Right cardiac atrium (tissue), 5 donors: Measurements from ENCODE around the gene CLIC6. TPM values are rescaled to one million over a fixed set of nuclear protein-coding genes. Genes with fewer than 3 reads are reported as not detected.

ENCODE experiments used
- ATAC-seq, 2 donors: fragments of 200-7000 bp; cut with Tn5 transposase; one replicate each; pipeline versions ENCODE4 v1.8.0 to v1.9.1; 2020; ENCODE audit warnings: moderate library complexity in 2 of 2, mild to moderate bottlenecking in 1 of 2
- DNase-seq, 3 donors: peaks; one replicate each; pipeline ENCODE4 v3.0.0-alpha.2; 2020
- H3K27ac ChIP-seq: one replicate; pipeline ENCODE4 v1.5.1; 2013; ENCODE audit warnings: mild to moderate bottlenecking, low read length, control low read depth, moderate library complexity
- H3K27me3 ChIP-seq: one replicate; pipeline ENCODE4 v1.6.1; 2013; ENCODE audit not compliant: control insufficient read depth, insufficient read depth
- H3K4me1 ChIP-seq: one replicate; pipeline ENCODE4 v1.6.1; 2013; ENCODE audit warnings: low read length; ENCODE audit not compliant: control insufficient read depth, insufficient read depth
- H3K4me3 ChIP-seq: one replicate; pipeline ENCODE4 v1.5.1; 2013; ENCODE audit warnings: low read length, control low read depth
- H3K9me3 ChIP-seq: one replicate; pipeline ENCODE4 v1.6.1; 2013; ENCODE audit warnings: low read length; ENCODE audit not compliant: control insufficient read depth
- WGBS: extraction: QIAGEN DNeasy Blood & Tissue Kit; methylation state at CpG from one replicate; pipeline ENCODE4 v1.1.7; 2013; 5-methylcytosine and 5-hydroxymethylcytosine counted together
- intact Hi-C, 4 donors: fragments of 100-400 bp; cut with DNase I; formaldehyde crosslinking; loops; one replicate each; pipeline versions ENCODE4 v1.11.0 to v1.14.0; 2022 to 2023
- polyA plus RNA-seq: library from polyadenylated mRNA; stranded (reverse); fragments of 200-250 nt; gene quantifications from one replicate; pipeline ENCODE4 v1.2.3, GENCODE V29; 2013
- total RNA-seq, 4 donors: library from RNA; stranded (reverse); fragmentation: NEBNext Ultra II Directional; extraction: Animal tissue kit (Norgen Biotek cat#: 25700); gene quantifications; one replicate each; pipeline ENCODE4 v1.2.1, GENCODE V29; 2021
- donor health status: healthy with polysubstance abuse.
- donor health status: DM: no; HTN: yes; CAD: no.
- donor health status: DM: no; HTN: no; CAD: no.
- donor health status: DM: no; HTN: yes; CAD: no; lungs with severe emphysema.
- donor health status: DM: yes; HTN: yes; CAD: no.

Gene CLIC6
- total and polyA plus RNA-seq, 5 donors, result 6.1 to 13.7 (median 12.6) TPM

DNA sequence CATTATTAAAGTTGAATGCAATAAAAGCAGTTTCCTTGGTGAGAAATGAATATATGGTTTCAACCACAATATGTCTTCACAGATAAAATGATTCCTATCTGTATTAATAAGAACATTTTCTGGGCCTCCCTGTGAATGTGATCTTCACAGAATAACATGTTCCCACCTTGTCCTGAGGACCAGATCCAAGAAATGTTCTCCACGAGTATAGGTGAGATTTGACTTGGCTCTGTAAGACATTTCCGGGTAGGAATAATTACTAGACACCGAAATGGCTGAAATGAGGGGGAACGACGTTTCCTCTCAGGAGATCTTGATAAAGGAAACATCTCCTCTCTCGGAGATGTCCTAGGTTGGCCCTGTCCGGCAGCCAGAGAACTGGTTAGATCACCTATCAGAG is 61.4 kb downstream of the CLIC6 start:
- no peak for ATAC-seq
- no peak overlapping the region for H3K27ac ChIP-seq
- H3K4me1 ChIP-seq, result no peaks in the 10 kb centered on the region
- H3K4me3 ChIP-seq, result no peak overlapping the region
- no peak for DNase-seq
- no peaks in the 10 kb centered on the region for H3K9me3 ChIP-seq
- H3K27me3 ChIP-seq, result no peaks in the 10 kb centered on the region
- WGBS, result 83% methylated on average over 7 of the region's 7 CpGs
- intact Hi-C loops, result no loop called here

GRCh38 chr21:34730756-34731445 is 62.1 kb downstream of the CLIC6 start:
- DNase-seq (no peak), ATAC-seq (no peak)
- H3K27ac ChIP-seq, result no peak overlapping the region
- no peaks in the 10 kb centered on the region for H3K4me1 ChIP-seq
- no peaks in the 10 kb centered on the region for H3K9me3 ChIP-seq
- peaks cover 2% of the 10 kb centered on the region for H3K27me3 ChIP-seq
- H3K4me3 ChIP-seq, result no peak overlapping the region
- 78% methylated on average over 5 of the region's 5 CpGs for WGBS
- intact Hi-C loops, result no loop called here

- ATAC-seq (no peak), DNase-seq (no peak)
- Histone ChIP-seq H3K27me3 (peaks cover 2% of the 10 kb centered on the region), H3K4me1 (no peaks in the 10 kb centered on the region), H3K4me3 (no peak overlapping the region), H3K9me3 (no peaks in the 10 kb centered on the region), H3K27ac (no peak overlapping the region)
- intact Hi-C loops, result no loop called here
- 79% methylated on average over 4 of the region's 4 CpGs for WGBS
Observed at GRCh38 chr21:34732388-34732821, 63.6 kb downstream of the CLIC6 start.

DNA sequence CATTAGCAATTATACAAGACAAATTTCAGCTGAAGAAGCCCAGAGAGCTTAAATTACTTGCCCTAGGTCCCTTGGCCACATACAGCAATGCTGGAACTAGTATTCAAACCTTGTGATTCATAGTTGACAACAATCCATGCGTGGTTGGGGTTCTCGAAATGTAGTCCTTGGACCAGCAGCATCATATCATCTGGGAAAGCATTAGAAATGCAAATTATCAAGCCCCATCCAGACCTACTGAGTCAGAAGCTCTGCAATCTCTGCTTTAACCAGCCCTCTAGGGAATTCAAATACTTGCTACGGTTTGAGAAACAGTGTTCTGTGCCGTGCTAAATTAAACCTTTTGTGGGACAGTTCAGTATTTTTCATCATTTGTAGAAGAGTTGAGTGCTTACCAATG is 65.1 kb downstream of the CLIC6 start:
- Histone ChIP-seq H3K27ac (no peak overlapping the region), H3K9me3 (no peaks in the 10 kb centered on the region), H3K4me1 (no peaks in the 10 kb centered on the region), H3K4me3 (no peak overlapping the region), H3K27me3 (peaks cover 2% of the 10 kb centered on the region)
- ATAC-seq, result no peak
- WGBS, result 87% methylated on average over 4 of the region's 4 CpGs
- no peak for DNase-seq
- intact Hi-C loops, result no loop called here

- Histone ChIP-seq H3K27ac (no peak overlapping the region), H3K27me3 (peaks cover 2% of the 10 kb centered on the region), H3K4me3 (no peak overlapping the region), H3K9me3 (no peaks in the 10 kb centered on the region), H3K4me1 (no peaks in the 10 kb centered on the region)
- intact Hi-C loops, result no loop called here
- 91% methylated on average over 7 of the region's 7 CpGs for WGBS
- no peak for DNase-seq
- no peak for ATAC-seq
Observed at GRCh38 chr21:34734696-34735095, 65.9 kb downstream of the CLIC6 start.

DNA sequence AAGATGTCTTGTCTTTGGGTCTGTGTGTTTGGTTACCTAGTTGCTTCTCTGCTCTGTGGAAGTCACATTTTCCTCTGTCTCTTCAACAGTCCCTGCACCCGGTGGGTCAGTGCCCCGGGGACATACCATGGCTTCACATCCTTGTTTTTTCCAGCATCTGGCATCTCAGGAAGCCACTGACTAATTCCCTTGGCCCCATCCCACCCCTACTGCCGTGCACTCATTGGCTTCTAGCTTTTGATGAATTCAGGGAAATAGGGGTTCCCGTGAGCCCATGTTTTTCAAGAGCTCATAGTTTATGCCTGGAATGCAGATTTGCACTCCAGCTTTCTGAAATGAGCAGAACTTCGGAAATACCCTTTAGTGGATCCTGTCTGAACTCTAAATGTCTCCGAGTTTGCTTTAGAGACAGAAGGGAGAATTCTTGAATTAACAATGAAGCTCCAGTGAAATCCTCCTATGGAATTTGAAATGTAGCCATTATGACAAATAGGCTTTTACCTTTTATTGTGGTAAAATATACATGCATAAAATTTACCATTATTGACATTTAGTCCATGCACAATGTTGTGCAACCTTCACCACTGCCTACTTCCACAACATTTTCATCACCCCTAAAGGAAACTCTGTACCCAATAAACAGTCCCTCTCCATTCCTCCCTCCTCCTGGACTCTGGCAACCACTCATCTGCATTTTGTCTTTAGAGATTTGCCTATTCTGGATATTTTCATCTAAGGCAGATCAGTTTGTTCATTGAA is 67.5 kb downstream of the CLIC6 start:
- Histone ChIP-seq H3K4me1 (no peaks in the 10 kb centered on the region), H3K4me3 (no peak overlapping the region), H3K27me3 (peaks cover 2% of the 10 kb centered on the region), H3K27ac (no peak overlapping the region), H3K9me3 (no peaks in the 10 kb centered on the region)
- ATAC-seq (no peak), DNase-seq (no peak)
- intact Hi-C loops, result no loop called here
- WGBS, result 74% methylated on average over 6 of the region's 6 CpGs

GRCh38 chr21:34737115-34737514 is 68.3 kb downstream of the CLIC6 start:
- H3K27ac ChIP-seq, result no peak overlapping the region
- intact Hi-C loops, result no loop called here
- WGBS, result 48% methylated on average over 3 of the region's 3 CpGs
- ATAC-seq, result no peak
- no peaks in the 10 kb centered on the region for H3K4me1 ChIP-seq
- no peak overlapping the region for H3K4me3 ChIP-seq
- H3K9me3 ChIP-seq, result no peaks in the 10 kb centered on the region
- peaks cover 2% of the 10 kb centered on the region for H3K27me3 ChIP-seq
- DNase-seq, result no peak

GRCh38 chr21:34740198-34740597 is 71.4 kb downstream of the CLIC6 start:
- DNase-seq (no peak), ATAC-seq (no peak)
- H3K9me3 ChIP-seq, result no peaks in the 10 kb centered on the region
- no peak overlapping the region for H3K27ac ChIP-seq
- no peak overlapping the region for H3K4me3 ChIP-seq
- peaks cover 2% of the 10 kb centered on the region for H3K27me3 ChIP-seq
- H3K4me1 ChIP-seq, result no peaks in the 10 kb centered on the region
- WGBS, result 76% methylated on average over 1 of the region's 1 CpG
- intact Hi-C loops, result loop anchor here in 3 of 4 donors (10.0 kb wide), 3 partner anchors 135 to 1285 kb away; no protein-coding TSS in a partner anchor

DNA sequence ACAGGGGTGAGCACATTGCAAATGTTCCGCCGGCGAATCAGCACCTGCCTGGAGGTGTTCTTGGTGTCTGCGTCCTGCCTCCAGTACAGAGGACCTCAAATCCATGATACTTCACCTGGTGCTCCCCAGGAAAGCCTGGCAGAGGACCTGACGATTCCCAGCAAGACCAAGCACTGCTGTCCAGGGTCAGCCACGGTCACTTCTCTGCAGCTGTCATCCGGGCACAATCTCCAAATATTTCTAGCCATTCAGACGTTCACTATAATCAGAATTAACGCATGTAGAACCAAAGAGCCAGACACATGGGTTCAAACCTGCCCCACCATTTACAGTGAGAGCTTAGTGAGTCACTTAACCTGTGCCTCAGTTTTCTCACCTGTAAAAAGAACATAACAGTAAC is 74.5 kb downstream of the CLIC6 start:
- DNase-seq (no peak), ATAC-seq (no peak)
- Histone ChIP-seq H3K27ac (no peak overlapping the region), H3K9me3 (no peaks in the 10 kb centered on the region), H3K4me3 (no peak overlapping the region), H3K27me3 (no peaks in the 10 kb centered on the region), H3K4me1 (no peaks in the 10 kb centered on the region)
- 83% methylated on average over 9 of the region's 9 CpGs for WGBS
- intact Hi-C loops, result loop anchor here in 3 of 4 donors (10.0 kb wide), 3 partner anchors 132 to 1282 kb away; no protein-coding TSS in a partner anchor

GRCh38 chr21:34743831-34744230 is 75.0 kb downstream of the CLIC6 start:
- ATAC-seq, result peak in 1 of 2 donors; percentile 8
- Histone ChIP-seq H3K27me3 (no peaks in the 10 kb centered on the region), H3K9me3 (no peaks in the 10 kb centered on the region), H3K4me1 (no peaks in the 10 kb centered on the region), H3K4me3 (no peak overlapping the region), H3K27ac (no peak overlapping the region)
- peak in 1 of 3 donors; percentile 55 for DNase-seq
- intact Hi-C loops, result loop anchor here in 3 of 4 donors (10.0 kb wide), 3 partner anchors 131 to 1281 kb away; no protein-coding TSS in a partner anchor
- 65% methylated on average over 9 of the region's 9 CpGs for WGBS

DNA sequence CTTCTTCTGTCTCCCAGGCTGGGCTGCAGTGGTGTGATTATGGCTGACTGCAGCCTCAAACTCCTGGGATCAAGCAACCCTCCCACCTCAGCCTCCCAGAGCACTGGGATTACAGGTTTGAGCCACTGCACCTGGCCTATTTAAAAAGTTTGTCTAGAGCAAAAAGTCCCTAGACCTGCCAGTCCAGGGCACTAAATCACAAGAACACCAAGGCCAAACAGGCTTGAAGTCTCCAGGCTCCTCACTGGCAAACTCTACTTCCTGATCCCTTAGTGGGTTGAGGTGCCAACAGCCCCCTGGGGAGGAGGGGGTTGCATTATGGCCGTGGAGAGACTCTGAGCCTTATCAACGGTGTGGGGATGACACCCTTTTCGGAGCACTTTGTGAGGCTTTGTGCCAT is 76.0 kb downstream of the CLIC6 start:
- no peaks in the 10 kb centered on the region for H3K27me3 ChIP-seq
- ATAC-seq (no peak), DNase-seq (no peak)
- intact Hi-C loops, result loop anchor here in 3 of 4 donors (5.0 to 10.0 kb wide), 6 partner anchors 130 to 1280 kb away; no protein-coding TSS in a partner anchor
- no peak overlapping the region for H3K27ac ChIP-seq
- no peaks in the 10 kb centered on the region for H3K4me1 ChIP-seq
- H3K9me3 ChIP-seq, result no peaks in the 10 kb centered on the region
- 20% methylated on average over 3 of the region's 3 CpGs for WGBS
- H3K4me3 ChIP-seq, result no peak overlapping the region
